ENCODE results near the gene PAEP.

PAEP gene

DNA sequence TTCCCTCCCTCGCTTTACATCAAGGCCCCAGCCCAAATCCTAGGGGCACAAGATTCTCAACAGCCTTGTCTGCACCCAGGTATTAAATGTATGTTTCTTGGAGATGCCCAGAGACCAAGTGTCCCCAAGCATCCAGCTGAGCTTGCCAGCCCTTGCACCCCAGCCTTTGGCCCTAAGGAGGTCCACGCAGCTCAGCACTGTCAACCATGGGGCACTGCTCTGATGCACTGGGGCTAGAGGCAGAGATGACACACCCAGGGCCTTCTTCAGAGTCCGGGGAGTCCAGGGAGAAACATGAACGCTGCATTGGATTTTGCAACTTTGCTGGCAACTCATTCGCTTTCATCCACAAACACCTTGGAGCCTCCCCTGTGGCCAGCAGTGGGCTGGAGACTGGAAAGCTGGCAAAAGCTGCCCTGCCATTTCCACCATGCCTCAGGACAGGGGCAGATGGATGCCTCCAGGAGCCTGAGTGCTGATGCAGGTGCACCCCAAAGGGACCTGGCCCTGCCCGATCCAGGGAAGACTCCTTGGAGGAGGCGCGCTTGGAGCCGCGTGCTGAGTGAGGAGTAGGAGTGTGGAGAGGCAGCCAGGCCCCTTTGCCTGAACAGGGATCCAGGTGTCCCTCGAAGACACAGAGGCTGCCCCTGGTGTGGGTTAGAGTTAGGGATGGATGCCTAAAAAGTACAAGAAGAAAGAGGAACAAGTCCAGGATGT is 19.3 kb downstream of the PAEP start:
- no peak for DNase-seq

DNA sequence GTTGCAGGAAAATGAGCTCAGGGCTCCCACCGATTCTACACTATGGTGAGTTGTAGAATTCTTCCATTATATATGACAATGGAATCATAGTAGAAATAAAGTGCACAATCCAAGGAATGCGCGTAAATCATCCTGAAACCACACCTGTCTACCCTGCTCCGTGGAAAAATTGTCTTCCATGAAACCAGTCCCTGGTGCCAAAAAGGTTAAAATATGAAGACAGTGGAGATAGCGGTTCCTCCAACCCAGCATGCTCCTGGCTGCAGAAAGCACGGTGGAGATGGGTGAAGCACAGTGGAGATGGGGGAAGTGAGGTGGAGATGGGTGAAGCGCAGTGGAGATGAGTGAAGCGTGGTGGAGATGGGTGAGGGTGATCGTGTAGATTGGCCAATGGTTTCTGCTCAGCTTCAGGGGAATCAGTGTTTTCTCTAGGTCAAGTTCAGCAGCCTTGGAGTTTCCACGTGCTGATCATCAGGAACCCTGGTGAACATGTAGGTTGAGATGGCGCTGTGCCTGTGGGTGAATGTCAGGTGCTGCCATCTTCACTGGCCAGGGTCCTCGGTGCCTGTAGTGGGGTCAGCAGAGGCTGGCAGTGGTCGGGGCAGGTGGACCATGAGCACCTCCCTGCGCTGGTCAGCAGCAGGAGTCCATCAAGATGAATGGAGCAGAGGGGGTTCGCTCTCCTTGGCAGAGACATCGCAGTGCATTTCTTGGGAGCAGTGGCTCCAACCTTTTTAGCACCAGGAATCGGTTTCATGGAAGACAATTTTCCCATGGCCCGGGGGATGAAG is 20.3 kb downstream of the PAEP start:
- DNase-seq = no peak

GRCh38 chr9:135582541-135582940 is 21.0 kb downstream of the PAEP start:
- no peak for DNase-seq

DNA sequence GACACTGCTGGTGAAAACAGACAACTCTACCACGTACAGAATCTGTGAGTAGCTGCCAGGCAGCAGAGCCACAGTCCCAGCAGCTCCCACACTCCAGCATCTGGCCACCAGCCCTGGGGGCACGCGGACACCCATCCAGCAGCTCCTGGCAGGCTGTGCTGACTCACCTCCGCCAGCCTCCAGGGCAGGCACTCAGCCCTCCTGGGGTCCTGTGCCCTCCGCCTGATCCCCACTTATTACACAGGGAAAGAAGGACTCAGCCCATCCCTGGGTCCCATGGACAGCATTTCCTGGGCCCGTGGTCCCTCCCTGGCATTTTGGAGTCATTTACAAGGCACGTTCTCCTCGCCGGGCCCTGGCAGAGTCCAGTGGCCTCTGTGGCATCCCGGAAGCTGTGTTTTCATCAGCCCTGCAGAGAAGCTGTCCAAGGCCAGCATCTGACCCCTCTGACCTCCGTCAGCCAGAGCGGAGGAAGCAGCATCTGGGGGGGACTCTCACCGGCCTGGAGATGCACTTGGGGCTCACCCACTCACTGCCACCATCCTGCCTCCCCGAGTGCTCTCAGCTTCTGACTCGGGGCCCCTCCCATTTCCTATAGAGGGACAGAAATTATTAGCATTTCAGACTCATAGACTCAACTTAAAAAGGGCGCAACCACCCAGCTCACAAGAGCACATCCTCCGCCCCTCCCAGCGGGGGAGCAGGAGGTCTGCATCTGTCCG is 21.6 kb downstream of the PAEP start:
- no peak for DNase-seq

- no peak for DNase-seq
Measured at GRCh38 chr9:135583688-135584011, 22.1 kb downstream of the PAEP start.

DNA sequence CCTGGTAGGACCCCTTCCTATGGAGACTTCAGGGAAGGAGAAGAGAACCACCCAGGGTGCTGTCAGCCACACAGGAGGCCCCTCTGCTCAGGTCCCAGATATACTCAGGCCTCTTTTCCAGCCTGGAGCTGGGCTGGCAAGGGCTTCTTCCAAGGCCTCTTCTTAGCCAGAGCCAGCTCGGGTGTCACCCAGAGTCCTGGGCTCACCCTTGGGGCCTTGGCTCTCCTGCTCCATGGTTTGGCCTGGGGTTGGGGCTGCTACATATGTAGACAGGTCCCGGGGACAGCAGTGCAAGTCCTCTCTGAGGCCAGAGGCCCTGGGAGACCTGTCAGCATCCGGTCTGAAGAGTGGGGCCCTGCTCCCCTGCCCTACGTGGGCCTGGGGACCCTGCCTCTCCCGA is 22.8 kb downstream of the PAEP start:
- DNase-seq = no peak

DNA sequence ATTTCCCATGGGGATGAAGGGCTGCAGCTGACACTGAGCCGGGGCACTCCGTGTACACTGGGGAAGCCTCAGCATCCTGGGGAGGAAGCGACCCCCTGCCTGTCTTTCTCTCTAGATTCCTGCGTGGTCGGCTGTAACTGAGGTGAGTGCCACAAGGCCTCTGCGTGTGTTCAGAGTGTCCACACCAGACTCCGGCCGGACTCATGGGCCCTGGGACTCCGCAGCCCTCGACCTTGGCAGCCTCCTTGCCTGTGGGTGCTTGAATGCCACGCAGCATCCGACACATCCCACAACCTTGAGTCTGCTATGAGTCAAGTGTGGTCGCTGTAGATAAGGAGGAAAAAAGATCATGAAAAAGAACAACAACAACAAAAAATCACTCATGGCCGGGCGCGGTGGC is 23.4 kb downstream of the PAEP start:
- DNase-seq = no peak

DNA sequence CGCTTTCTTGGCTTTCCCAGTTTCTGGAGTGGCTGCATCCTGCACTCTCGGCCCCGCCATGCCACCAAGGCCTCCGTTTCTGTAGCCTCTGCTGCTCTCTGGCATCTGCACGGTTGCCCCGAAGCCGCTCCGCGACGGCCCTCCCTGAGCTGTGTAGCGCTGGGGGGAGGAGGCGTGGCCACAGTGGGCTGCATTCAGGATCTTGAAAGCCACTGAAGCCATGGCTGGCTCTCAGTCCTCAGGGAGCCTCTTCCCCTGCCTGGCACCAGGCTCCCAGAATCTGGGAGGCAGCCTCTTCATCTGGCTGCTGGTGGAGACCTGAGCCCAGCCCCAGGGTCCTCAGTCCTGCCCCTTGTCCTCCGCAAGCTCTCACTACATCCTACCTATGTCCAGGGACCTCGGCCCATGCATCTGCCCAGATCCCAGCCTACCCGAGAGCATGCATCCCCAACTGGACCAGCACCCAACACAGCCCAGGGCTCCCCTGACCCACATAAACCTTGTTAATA is 25.1 kb downstream of the PAEP start:
- DNase-seq = no peak

- DNase-seq = no peak
Measured at GRCh38 chr9:135587658-135588057, 26.1 kb downstream of the PAEP start.

- DNase-seq = no peak
Measured at GRCh38 chr9:135588371-135588770, 26.8 kb downstream of the PAEP start.

GRCh38 chr9:135588886-135589595 is 27.5 kb downstream of the PAEP start:
- DNase-seq = no peak

DNA sequence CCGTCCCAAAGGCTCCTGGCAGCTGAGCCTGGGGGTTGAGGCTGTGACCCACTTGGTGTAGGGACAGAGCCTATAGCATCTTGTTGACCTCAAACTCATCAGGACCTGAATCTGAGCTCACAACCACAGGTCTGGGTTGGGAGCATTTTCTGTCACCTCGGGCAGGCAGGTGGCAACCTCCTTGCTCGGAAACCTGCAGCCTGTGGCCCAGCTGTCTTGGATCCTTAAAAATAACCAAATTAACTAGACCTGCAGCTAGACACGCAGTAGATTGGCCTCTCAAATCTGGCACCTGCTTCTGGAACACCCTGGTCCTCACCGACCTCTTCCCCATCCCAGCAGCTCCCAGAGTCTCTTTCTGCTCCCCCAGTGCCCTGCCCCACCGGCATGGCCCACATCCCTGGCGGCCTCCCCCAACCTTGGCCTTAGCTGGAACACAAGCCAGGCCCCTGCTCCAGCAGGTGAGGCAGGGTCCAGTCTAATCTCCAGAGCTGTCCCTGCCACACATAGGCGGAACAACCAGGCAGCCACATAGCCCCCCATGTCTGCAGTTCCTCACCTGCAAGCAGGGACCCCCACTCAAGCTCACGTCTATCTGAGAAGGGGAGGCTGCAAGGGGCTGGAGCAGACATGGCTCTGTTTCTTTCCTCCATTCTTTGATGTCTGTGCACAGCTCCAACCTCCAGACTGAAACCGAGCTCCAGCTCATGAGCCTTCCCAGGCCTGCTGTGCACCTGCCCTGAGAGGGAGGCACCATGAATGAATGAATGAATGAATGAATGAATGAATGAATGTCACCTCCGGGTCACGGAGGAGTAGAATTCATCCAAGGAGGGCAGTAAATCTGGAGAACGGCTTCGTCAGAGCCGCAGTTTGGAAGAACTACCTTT is 28.3 kb downstream of the PAEP start:
- no peak for DNase-seq

- no peak for DNase-seq
Measured at GRCh38 chr9:135590486-135591079, 29.0 kb downstream of the PAEP start.

GRCh38 chr9:135591506-135592330 is 30.2 kb downstream of the PAEP start:
- DNase-seq = no peak

DNA sequence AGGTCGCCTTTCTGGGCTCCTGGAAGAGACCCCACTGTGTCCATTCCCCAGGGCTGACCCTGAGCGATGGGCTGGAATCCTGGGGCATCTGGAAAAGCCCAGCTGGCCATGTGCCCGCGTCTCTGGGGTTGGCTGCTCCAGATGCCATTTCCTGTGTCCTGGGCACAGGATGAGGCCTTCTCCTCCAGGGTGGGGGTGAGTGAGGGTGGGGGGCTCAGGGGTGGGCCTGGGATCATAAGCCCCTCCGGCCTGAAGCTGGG is 30.7 kb downstream of the PAEP start:
- no peak for DNase-seq

- no peak for DNase-seq
Measured at GRCh38 chr9:135592625-135593024, 31.1 kb downstream of the PAEP start.

DNA sequence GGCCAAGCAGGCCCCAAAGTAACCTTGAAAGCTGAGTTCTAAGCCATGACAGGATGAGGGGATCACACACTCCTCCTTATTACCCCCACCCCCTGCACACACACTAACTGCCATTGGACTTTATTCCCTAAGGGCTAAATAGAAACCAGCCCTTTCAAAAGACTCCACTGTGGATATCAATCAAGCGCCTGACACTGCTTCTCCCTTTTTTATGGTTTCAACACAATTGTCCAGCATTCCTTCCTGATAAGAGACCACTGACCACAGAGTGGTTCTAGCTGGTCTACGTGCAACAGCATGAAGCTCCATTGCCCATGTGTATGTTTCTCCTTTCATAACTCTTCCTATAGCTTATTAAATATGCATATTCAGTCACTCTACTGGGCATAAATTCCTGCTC is 34.7 kb downstream of the PAEP start:
- no peak for DNase-seq

GRCh38 chr9:135600296-135600817 is 38.8 kb downstream of the PAEP start:
- DNase-seq = no peak

- DNase-seq = no peak
Measured at GRCh38 chr9:135601988-135602387, 40.4 kb downstream of the PAEP start.

- DNase-seq = no peak
Measured at GRCh38 chr9:135602789-135603481, 41.4 kb downstream of the PAEP start.

All from cerebellar nuclear complex (tissue), 1 donor.